Lung (tissue), 12 donors: ENCODE measurements around the gene RWDD1. TPM values are rescaled to one million over a fixed set of nuclear protein-coding genes. Genes with fewer than 3 reads are reported as not detected.

ENCODE experiments used
- ATAC-seq: fragments of 200-7000 bp; cut with Tn5 transposase; one replicate; pipeline ENCODE4 v1.9.1; 2020; ENCODE audit warnings: moderate number of reproducible peaks; ENCODE audit not compliant: insufficient read depth, low FRiP score
- DNase-seq, 3 donors: peaks; one replicate each; pipeline ENCODE4 v3.0.0-alpha.2; 2013 to 2017
- H3K27ac ChIP-seq, 2 donors: one replicate each; pipeline ENCODE4 v1.5.1; 2013; ENCODE audit warnings: mild to moderate bottlenecking in 2 of 2, moderate library complexity in 2 of 2, control low read depth in 1 of 2, inconsistent platforms in 1 of 2, low read depth in 1 of 2, low read length in 1 of 2
- H3K27me3 ChIP-seq, 3 donors: one replicate each; pipeline ENCODE4 v1.5.1; 2013; ENCODE audit warnings: low read length in 2 of 3; ENCODE audit not compliant: control insufficient read depth in 3 of 3, insufficient read depth in 3 of 3
- H3K36me3 ChIP-seq, 4 donors: one replicate each; pipeline ENCODE4 v1.5.1; 2013; ENCODE audit warnings: low read length in 4 of 4, mild to moderate bottlenecking in 1 of 4, moderate library complexity in 1 of 4; ENCODE audit not compliant: control insufficient read depth in 4 of 4, insufficient read depth in 4 of 4
- H3K4me1 ChIP-seq, 5 donors: one replicate each; pipeline ENCODE4 v1.5.1; 2013; ENCODE audit warnings: low read length in 5 of 5, mild to moderate bottlenecking in 2 of 5, moderate library complexity in 1 of 5; ENCODE audit not compliant: control insufficient read depth in 5 of 5, insufficient read depth in 5 of 5
- H3K4me3 ChIP-seq: one replicate; pipeline ENCODE4 v1.5.1; 2013; ENCODE audit warnings: mild to moderate bottlenecking, control low read depth, moderate library complexity
- H3K9ac ChIP-seq, 2 donors: one replicate each; pipeline ENCODE4 v1.5.1; 2013; ENCODE audit warnings: low read length in 2 of 2, control low read depth in 1 of 2; ENCODE audit not compliant: insufficient read depth in 1 of 2
- H3K9me3 ChIP-seq, 4 donors: one replicate each; pipeline ENCODE4 v1.5.1; 2013; ENCODE audit warnings: low read length in 3 of 4, mild to moderate bottlenecking in 1 of 4, moderate library complexity in 1 of 4; ENCODE audit not compliant: control insufficient read depth in 4 of 4, insufficient read depth in 3 of 4
- CTCF ChIP-seq: IDR thresholded peaks from 2 replicates; pipeline ENCODE4 v1.5.1; 2012; ENCODE audit warnings: mild to moderate bottlenecking; ENCODE audit errors: control extremely low read depth, extremely low read depth
- WGBS, 2 donors: extraction: QIAGEN DNeasy Blood & Tissue Kit; methylation state at CpG; one replicate each; pipeline ENCODE4 v1.1.7; 2013; 5-methylcytosine and 5-hydroxymethylcytosine counted together
- polyA plus RNA-seq, 2 donors: library from polyadenylated mRNA; stranded (reverse); fragments of 200-250 nt; gene quantifications; one replicate each; pipeline ENCODE4 v1.2.1, GENCODE V29; 2013
- total RNA-seq, 2 donors: library from RNA; depleted of rRNA in 1 of 2; stranded (reverse); fragments of >200 nt in 1 of 2; gene quantifications; one replicate each; pipeline ENCODE4 v1.2.1, GENCODE V29; 2014 to 2021
- donor health status: control.
- donor health status: control.
- donor health status: Bipolar disorder and iron deficiency.
- donor health status: healthy.
- donor health status: DM: yes; HTN: yes; CAD: no.

The RWDD1 gene
- total and polyA plus RNA-seq, 4 donors: 27.2 to 66.9 (median 28.6) TPM

- Histone ChIP-seq H3K9me3 (no peaks in the 10 kb centered on the region), H3K27ac (no peak overlapping the region), H3K4me3 (no peak overlapping the region), H3K36me3 (peaks cover 0 to 3% (median 0%) of the 10 kb centered on the region in 4 donors), H3K9ac (no peak overlapping the region), H3K4me1 (peaks cover 4 to 32% (median 8%) of the 10 kb centered on the region in 5 donors), H3K27me3 (no peaks in the 10 kb centered on the region)
- DNase-seq (no peak), ATAC-seq (no peak)
- no peak for TF ChIP-seq CTCF
- 51 to 64% methylated on average over 7 of the region's 7 CpGs for WGBS, 2 donors
Observed at GRCh38 chr6:116568821-116569755, 2.2 kb upstream of the RWDD1 start.

GRCh38 chr6:116571683-116572000, 338 bp downstream of the RWDD1 start:
- DNase-seq: no peak
- peak; percentile 17 for ATAC-seq
- WGBS, 2 donors: 0% methylated on average over 12 of the region's 12 CpGs
- TF ChIP-seq CTCF: no peak
- peak overlapping the region; percentile 94 to 97 for H3K27ac ChIP-seq
- peak overlapping the region; percentile 89 to 91 for H3K9ac ChIP-seq
- no peaks in the 10 kb centered on the region for H3K27me3 ChIP-seq
- H3K4me1 ChIP-seq: peaks cover 2 to 23% (median 8%) of the 10 kb centered on the region in 5 donors
- peak overlapping the region; percentile 72 for H3K4me3 ChIP-seq
- peaks cover under 1 to 9% (median 4%) of the 10 kb centered on the region in 4 donors for H3K36me3 ChIP-seq
- H3K9me3 ChIP-seq: no peaks in the 10 kb centered on the region

- peaks cover 3 to 9% (median 4%) of the 10 kb centered on the region in 4 donors for H3K36me3 ChIP-seq
- DNase-seq (peak; percentile 25 to 54 (median 53)), ATAC-seq (peak; percentile 7)
- H3K4me1 ChIP-seq: peaks cover 2 to 23% (median 8%) of the 10 kb centered on the region in 5 donors
- peak overlapping the region; percentile 37 to 94 for H3K27ac ChIP-seq
- no peaks in the 10 kb centered on the region for H3K27me3 ChIP-seq
- 4 to 7% methylated on average over 7 of the region's 7 CpGs for WGBS, 2 donors
- TF ChIP-seq CTCF: no peak
- peak overlapping the region; percentile 72 for H3K4me3 ChIP-seq
- H3K9ac ChIP-seq: peak overlapping the region; percentile 89 to 91
- H3K9me3 ChIP-seq: no peaks in the 10 kb centered on the region
Observed at GRCh38 chr6:116572162-116572561, 858 bp downstream of the RWDD1 start.
